Left renal cortex interstitium (tissue), 4 donors: Measurements from ENCODE around the gene SLC7A10. TPM values are rescaled to one million over a fixed set of nuclear protein-coding genes. Genes with fewer than 3 reads are reported as not detected.

Source experiments
- polyA plus RNA-seq, 4 donors: library from polyadenylated mRNA; unstranded; fragments of 120-200 nt; gene quantifications; one replicate each; pipeline ENCODE4 v1.2.1, GENCODE V29; 2013; ENCODE audit not compliant: insufficient read length in 4 of 4

The SLC7A10 gene
- polyA plus RNA-seq, 4 donors: 0.17 to 0.44 (median 0.42) TPM

Other genes starting within 250 kb of the SLC7A10 start
- gene RHPN2, start 161.0 kb downstream of the SLC7A10 start, polyA plus RNA-seq: 10 to 100 TPM; 17.5 to 22.3 (median 18.5) TPM
- 10 to 100 TPM; 12.3 to 17.9 (median 15.0) TPM for gene GPATCH1, start 144.7 kb downstream of the SLC7A10 start, polyA plus RNA-seq
- 1 to 10 TPM; 1.2 to 2.1 (median 1.6) TPM for gene WDR88, start 93.7 kb downstream of the SLC7A10 start, polyA plus RNA-seq
- gene LRP3, start 31.5 kb downstream of the SLC7A10 start, polyA plus RNA-seq: 10 to 100 TPM; 19.3 to 33.8 (median 27.8) TPM
- 1 to 10 TPM; 3.3 to 5.3 (median 3.9) TPM for gene CEBPA, start 76.7 kb upstream of the SLC7A10 start, polyA plus RNA-seq
- 10 to 100 TPM; 20.7 to 23.7 (median 23.2) TPM for gene CEBPG, start 147.9 kb upstream of the SLC7A10 start, polyA plus RNA-seq